HG02973 (cell line): ENCODE results near the gene EXOC6B.

Source experiments
- ATAC-seq: cut with Tn5 transposase; IDR thresholded peaks from one replicate; pipeline ENCODE4 v1.9.1; 2021; ENCODE audit warnings: moderate library complexity; ENCODE audit not compliant: unreplicated experiment

Gene EXOC6B

GRCh38 chr2:72293620-72294019 lies 532.2 kb downstream of the EXOC6B start:
- ATAC-seq: no peak

GRCh38 chr2:72292433-72292832 lies 533.4 kb downstream of the EXOC6B start:
- no peak for ATAC-seq

- no peak for ATAC-seq
Measured at GRCh38 chr2:72291059-72291458, 534.8 kb downstream of the EXOC6B start.

- no peak for ATAC-seq
Measured at GRCh38 chr2:72289736-72290135, 536.1 kb downstream of the EXOC6B start.

DNA sequence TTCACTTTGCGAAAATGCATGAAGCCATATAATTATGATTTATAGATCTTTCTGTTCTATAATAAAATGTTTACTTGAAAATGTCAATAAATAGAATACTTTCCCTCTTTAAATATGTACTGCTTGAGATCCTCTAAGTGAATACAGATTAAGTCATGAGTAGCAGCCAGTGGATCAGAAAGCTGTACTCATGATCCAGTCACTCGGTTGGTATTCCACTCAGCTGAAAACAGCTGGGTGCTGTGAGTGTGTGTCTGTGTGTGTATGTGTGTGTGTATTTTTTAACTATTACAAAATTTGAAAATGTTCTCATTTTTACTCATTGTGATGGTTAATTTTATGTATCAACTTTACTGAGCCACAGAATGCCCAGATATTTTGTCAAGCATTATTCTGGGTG lies 536.5 kb downstream of the EXOC6B start:
- ATAC-seq: no peak

- no peak for ATAC-seq
Measured at GRCh38 chr2:72278046-72278445, 547.8 kb downstream of the EXOC6B start.

GRCh38 chr2:72276876-72277275 lies 549.0 kb downstream of the EXOC6B start:
- no peak for ATAC-seq

DNA sequence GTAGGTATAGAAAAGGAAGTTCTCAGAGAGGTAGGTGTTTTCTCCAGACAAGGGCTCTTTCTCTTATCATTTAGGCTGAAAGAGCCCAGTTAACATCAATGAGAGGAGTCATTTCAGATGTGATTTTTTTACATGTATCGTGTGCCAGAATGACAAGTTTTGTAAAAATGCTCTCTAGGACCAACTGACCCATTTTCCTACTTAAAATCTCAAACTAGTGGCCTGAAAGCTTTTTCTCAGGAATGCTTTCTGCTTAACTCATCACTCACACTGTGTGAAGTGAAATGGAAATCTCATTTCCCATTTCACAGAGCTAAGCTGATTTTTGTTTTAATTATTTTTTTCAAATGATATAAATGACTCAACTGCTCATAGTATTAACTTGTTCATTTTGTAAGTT lies 549.5 kb downstream of the EXOC6B start:
- ATAC-seq: no peak

DNA sequence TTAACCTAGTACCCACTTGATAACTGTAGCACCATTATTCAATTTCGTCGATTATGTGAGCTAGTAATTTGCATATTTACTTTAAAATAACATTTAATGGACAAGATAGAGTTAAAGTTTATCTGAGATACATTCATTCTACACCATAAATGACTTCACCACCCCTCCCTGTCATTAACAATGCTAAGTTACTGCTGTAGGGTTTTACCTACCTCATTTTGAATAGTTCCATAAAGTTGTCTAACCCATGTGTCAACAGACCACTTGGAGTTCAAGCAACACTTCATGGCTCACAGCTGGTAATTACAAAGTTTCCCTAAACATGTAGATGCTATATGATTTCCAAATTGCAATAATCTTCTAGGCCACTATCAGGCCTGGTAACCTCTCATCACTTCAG lies 550.7 kb downstream of the EXOC6B start:
- no peak for ATAC-seq

- no peak for ATAC-seq
Measured at GRCh38 chr2:72274380-72274797, 551.4 kb downstream of the EXOC6B start.

GRCh38 chr2:72273384-72273783 lies 552.4 kb downstream of the EXOC6B start:
- no peak for ATAC-seq

GRCh38 chr2:72271766-72272641 lies 553.8 kb downstream of the EXOC6B start:
- no peak for ATAC-seq

DNA sequence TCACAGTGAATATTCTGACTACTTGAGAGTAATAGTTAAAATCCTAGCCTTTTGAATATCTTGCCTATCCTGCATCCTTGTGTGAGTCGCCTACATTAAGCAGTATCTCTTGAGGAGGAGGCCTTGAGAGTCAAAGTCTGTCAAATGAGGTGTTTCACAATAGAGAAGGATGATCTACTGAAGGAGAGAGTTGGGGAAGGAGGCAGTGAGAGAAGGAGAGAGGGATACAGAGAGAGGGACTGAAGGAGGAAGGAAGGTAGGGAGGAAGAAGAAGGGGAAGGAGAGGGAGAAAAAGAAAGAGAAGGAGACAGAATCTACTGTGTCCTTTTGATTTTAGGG lies 554.6 kb downstream of the EXOC6B start:
- no peak for ATAC-seq

DNA sequence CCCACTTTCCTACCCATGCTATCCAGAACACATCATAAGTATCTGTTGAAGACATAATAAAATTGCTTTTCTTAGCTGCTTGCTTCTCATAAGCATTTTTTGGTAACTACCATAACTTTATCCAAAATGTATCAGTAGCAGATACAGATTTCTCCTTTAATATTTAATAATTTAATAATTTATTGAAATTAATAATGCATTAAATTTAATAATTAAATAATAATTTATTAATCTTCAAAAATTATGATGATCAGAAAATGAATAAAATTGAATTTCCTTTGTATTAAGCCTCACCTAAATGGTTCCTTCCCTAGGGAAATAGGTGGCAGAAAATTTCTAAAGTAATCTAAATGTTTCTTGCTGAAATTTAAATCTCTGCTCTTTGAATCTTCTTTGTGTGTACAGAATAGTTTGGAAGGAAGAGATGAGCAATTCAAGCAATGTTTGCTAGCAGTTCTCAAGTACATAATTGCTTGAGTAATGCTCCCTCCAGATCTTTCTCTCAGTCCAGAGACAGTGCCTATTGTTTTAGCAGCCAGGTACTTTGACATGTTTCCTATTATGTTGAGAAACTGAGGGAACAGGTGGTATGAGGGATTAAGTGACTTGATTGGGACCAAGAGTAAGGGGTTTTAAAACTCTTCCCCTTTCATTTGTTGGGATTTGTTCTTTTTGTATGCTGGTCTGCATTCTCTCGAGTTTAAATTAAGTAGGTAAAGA lies 555.1 kb downstream of the EXOC6B start:
- ATAC-seq: no peak

DNA sequence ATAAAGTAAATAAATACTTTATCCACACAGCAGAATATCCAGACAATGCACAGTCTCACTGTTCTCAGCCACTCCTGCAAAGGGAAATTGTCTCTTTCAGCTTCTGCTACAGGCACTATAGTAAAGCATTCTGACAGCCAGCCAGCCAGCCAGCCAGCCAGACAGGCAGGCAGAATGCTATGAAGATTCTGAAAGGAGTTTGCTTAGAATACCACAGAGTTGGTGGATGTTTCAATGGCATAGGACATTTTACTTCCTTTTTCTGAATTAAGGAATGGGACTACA lies 562.1 kb downstream of the EXOC6B start:
- ATAC-seq: no peak

DNA sequence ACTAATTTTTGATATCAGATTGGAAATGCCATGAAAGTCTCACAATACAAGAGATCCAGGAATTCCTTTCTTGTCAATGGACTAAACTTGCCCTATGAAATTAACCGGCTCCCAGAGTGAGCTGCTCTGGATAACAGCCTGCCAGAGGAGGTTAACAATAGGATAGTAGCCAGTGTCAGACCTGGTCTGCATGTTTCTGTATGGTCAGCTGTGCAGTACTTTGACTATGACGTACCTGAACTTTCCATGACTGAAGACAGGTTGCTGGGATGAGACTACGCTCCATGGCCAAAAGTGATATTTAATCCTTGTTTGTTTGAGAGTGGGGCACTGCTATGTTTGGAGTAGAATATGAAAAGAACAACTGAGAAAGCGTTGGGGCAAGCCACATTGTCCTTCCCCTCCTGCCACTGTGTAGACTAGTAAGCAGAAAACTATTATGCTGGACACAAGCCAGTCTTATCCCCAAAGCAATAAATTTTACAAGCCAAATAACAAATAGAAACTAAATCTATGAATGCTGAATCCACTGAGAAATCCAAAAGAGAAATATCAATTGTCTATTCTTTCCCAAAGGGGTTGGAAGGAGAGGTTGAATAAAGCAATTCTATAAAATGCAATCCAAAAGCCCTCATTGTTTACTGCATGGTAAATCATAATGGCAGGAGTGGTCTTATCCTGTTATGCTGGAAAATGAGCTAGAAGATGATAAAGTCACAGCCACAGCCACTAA lies 562.6 kb downstream of the EXOC6B start:
- no peak for ATAC-seq

GRCh38 chr2:72261076-72261475 lies 564.8 kb downstream of the EXOC6B start:
- no peak for ATAC-seq

DNA sequence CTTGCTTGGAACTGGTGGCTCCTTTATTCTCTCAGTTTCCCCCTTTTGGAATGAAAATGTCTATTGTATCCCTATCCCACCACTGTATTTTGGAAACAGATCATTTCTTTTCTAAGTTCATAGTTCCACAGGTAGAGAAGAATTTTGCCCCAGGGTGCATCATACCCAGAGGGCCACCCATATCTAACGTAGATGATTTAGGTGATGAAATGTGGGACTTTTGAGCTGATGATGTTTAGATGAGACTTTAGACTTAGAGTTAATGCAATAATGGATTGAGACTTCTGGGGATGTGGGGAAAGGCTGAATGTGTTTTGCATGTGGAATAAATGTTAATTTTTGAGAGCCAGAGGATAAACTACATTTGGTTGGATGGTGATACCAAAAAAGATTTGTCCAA lies 570.3 kb downstream of the EXOC6B start:
- no peak for ATAC-seq

DNA sequence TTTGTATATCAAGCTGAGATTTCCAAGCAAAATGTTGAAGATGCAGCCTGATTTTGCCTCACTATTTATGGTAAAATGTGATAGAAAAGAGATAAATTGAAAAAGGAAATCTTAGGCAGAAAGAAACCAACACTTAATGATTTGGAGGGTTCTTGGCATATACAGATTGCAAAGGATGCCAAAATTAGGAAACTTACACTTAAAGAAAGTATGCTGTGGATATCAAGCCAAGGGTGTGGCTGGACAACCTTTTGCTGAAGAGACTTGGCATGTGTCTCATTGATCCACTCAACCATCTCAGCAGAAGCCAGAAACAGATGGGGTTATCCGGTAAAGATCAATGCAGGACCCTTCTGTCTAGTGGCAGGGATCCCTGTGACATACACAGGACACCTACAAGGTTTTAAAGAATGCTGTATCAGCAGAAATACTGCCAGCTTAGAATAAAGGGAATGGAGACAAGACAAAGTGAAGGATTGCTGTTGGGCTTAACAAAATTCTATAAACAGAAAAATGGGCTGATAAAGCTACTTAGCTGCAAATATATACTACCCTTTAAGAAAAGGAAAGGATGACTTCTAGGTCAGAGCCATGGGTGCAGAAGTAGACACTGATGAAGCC lies 570.9 kb downstream of the EXOC6B start:
- no peak for ATAC-seq

GRCh38 chr2:72238311-72238710 lies 587.5 kb downstream of the EXOC6B start:
- no peak for ATAC-seq

GRCh38 chr2:72237549-72237948 lies 588.3 kb downstream of the EXOC6B start:
- ATAC-seq: no peak
